ENCODE data around the gene PSEN1. TPM values are rescaled to one million over a fixed set of nuclear protein-coding genes. Genes with fewer than 3 reads are reported as not detected.

PSEN1 gene
- total RNA-seq, 1 donor from 2014 or later, result 58.6 TPM

- Mint-ChIP-seq H3K4me3 (ENCODE audit: unreplicated experiment) (no peak overlapping the region), H3K27me3 (ENCODE audit: low read depth) (no peaks in the 10 kb centered on the region), H3K9me3 (ENCODE audit: low read depth) (no peaks in the 10 kb centered on the region), H3K36me3 (ENCODE audit: low read depth) (no peaks in the 10 kb centered on the region), H3K27ac (ENCODE audit: unreplicated experiment) (no peak overlapping the region), H3K4me1 (ENCODE audit: low read depth) (no peaks in the 10 kb centered on the region)
- TF ChIP-seq CTCF (IDR thresholded peaks at IDR 0.05), result no peak
- DNase-seq (ENCODE audit: low spot score), result no peak
These were observed 124.8 kb downstream of the PSEN1 start for GRCh38 chr14:73261075-73261474.

- no peak for DNase-seq (ENCODE audit: low spot score)
These were observed 125.5 kb downstream of the PSEN1 start for GRCh38 chr14:73261520-73262426.

GRCh38 chr14:73262427-73263183, 126.3 kb downstream of the PSEN1 start:
- no peak for DNase-seq (ENCODE audit: low spot score)
- no peaks in the 10 kb centered on the region for H3K27me3 Mint-ChIP-seq (ENCODE audit: low read depth)
- TF ChIP-seq CTCF (IDR thresholded peaks at IDR 0.05), result no peak

More at GRCh38 chr14:73261520-73262426, 125.5 kb downstream of the PSEN1 start:
- no peaks in the 10 kb centered on the region for H3K27me3 Mint-ChIP-seq (ENCODE audit: low read depth)
- no peak overlapping the region for H3K4me3 Mint-ChIP-seq (ENCODE audit: unreplicated experiment)
- no peak for TF ChIP-seq CTCF (IDR thresholded peaks at IDR 0.05)
- no peaks in the 10 kb centered on the region for H3K4me1 Mint-ChIP-seq (ENCODE audit: low read depth)
- no peak overlapping the region for H3K27ac Mint-ChIP-seq (ENCODE audit: unreplicated experiment)
- no peaks in the 10 kb centered on the region for H3K36me3 Mint-ChIP-seq (ENCODE audit: low read depth)
- H3K9me3 Mint-ChIP-seq (ENCODE audit: low read depth), result no peaks in the 10 kb centered on the region

GRCh38 chr14:73263606-73264005, 127.3 kb downstream of the PSEN1 start:
- Mint-ChIP-seq H3K4me3 (ENCODE audit: unreplicated experiment) (no peak overlapping the region), H3K9me3 (ENCODE audit: low read depth) (no peaks in the 10 kb centered on the region), H3K4me1 (ENCODE audit: low read depth) (no peaks in the 10 kb centered on the region)

More at GRCh38 chr14:73262427-73263183, 126.3 kb downstream of the PSEN1 start:
- no peak overlapping the region for H3K27ac Mint-ChIP-seq (ENCODE audit: unreplicated experiment)
- no peaks in the 10 kb centered on the region for H3K9me3 Mint-ChIP-seq (ENCODE audit: low read depth)
- H3K4me3 Mint-ChIP-seq (ENCODE audit: unreplicated experiment), result no peak overlapping the region
- no peaks in the 10 kb centered on the region for H3K36me3 Mint-ChIP-seq (ENCODE audit: low read depth)
- no peaks in the 10 kb centered on the region for H3K4me1 Mint-ChIP-seq (ENCODE audit: low read depth)

More at GRCh38 chr14:73263606-73264005, 127.3 kb downstream of the PSEN1 start:
- peaks cover 3% of the 10 kb centered on the region for H3K36me3 Mint-ChIP-seq (ENCODE audit: low read depth)
- no peak for TF ChIP-seq CTCF (IDR thresholded peaks at IDR 0.05)
- DNase-seq (ENCODE audit: low spot score), result no peak
- H3K27me3 Mint-ChIP-seq (ENCODE audit: low read depth), result no peaks in the 10 kb centered on the region
- no peak overlapping the region for H3K27ac Mint-ChIP-seq (ENCODE audit: unreplicated experiment)
